ENCODE results near the gene C16orf96. TPM values are rescaled to one million over a fixed set of nuclear protein-coding genes. Genes with fewer than 3 reads are reported as not detected.

The C16orf96 gene
- total RNA-seq, 2 experiments from 2014 or later: 0.07 to 0.30 TPM

- H3K36me3 Mint-ChIP-seq (ENCODE audit: low read depth): peaks cover 6% of the 10 kb centered on the region
- intact Hi-C loops (cut with micrococcal nuclease): no loop called here
- H3K4me3 Mint-ChIP-seq: no peak overlapping the region
- no peak for DNase-seq
- CTCF ChIA-PET: interaction anchor here (0.6 to 1.5 kb wide), 2 partner anchors 24 to 225 kb away, joined by 3 to 8 read pairs; partner anchors contain the start of gene MGRN1
- H3K27me3 Mint-ChIP-seq (ENCODE audit: low read depth): no peaks in the 10 kb centered on the region
- no peaks in the 10 kb centered on the region for H3K9me3 Mint-ChIP-seq
- peaks cover 45% of the 10 kb centered on the region for H3K4me1 Mint-ChIP-seq (ENCODE audit: low read depth)
- no peak overlapping the region for H3K27ac Mint-ChIP-seq
Observed at GRCh38 chr16:4648917-4649316, 92.8 kb downstream of the C16orf96 start.

GRCh38 chr16:4649744-4650442 is 93.8 kb downstream of the C16orf96 start:
- H3K36me3 Mint-ChIP-seq (ENCODE audit: low read depth): peaks cover 9% of the 10 kb centered on the region
- intact Hi-C loops (cut with micrococcal nuclease): loop anchor here (2.0 kb wide), 1 partner anchor 33 kb away; no protein-coding TSS in a partner anchor
- H3K27me3 Mint-ChIP-seq (ENCODE audit: low read depth): no peaks in the 10 kb centered on the region
- H3K27ac Mint-ChIP-seq: no peak overlapping the region
- H3K9me3 Mint-ChIP-seq: no peaks in the 10 kb centered on the region
- peaks cover 45% of the 10 kb centered on the region for H3K4me1 Mint-ChIP-seq (ENCODE audit: low read depth)
- peak; percentile 34 for DNase-seq
- CTCF ChIA-PET: interaction anchor here (0.6 to 1.7 kb wide), 12 partner anchors 12 to 224 kb away, joined by 3 to 8 read pairs (median 4); partner anchors contain the start of gene MGRN1
- no peak overlapping the region for H3K4me3 Mint-ChIP-seq

Other genes with a start within 250 kb of the C16orf96 start
- gene GLIS2, start 240.3 kb upstream of the C16orf96 start, total RNA-seq: under 1 TPM; 0.12 to 0.24 TPM
- gene PAM16, start 205.0 kb upstream of the C16orf96 start, total RNA-seq: 10 to 100 TPM; 67.8 to 71.3 TPM
- not detected for gene VASN, start 184.5 kb upstream of the C16orf96 start, total RNA-seq
- gene CORO7, start 139.7 kb upstream of the C16orf96 start, total RNA-seq: 10 to 100 TPM; 39.7 to 43.3 TPM
- 10 to 100 TPM; 86.7 to 88.0 TPM for gene DNAJA3, start 130.5 kb upstream of the C16orf96 start, total RNA-seq
- gene NMRAL1, start 81.7 kb upstream of the C16orf96 start, total RNA-seq: 10 to 100 TPM; 30.5 to 30.8 TPM
- gene HMOX2, start 79.9 kb upstream of the C16orf96 start, total RNA-seq: 10 to 100 TPM; 46.8 to 49.3 TPM
- 10 to 100 TPM; 31.9 to 35.7 TPM for gene CDIP1, start 17.6 kb upstream of the C16orf96 start, total RNA-seq
- 1 to 10 TPM; 8.5 to 9.3 TPM for gene UBALD1, start 58.5 kb downstream of the C16orf96 start, total RNA-seq
- gene MGRN1, start 68.5 kb downstream of the C16orf96 start, total RNA-seq: 10 to 100 TPM; 46.3 to 48.8 TPM
- gene NUDT16L1, start 137.2 kb downstream of the C16orf96 start, total RNA-seq: 10 to 100 TPM; 20.0 to 20.7 TPM
- 10 to 100 TPM in 1 of 2 experiments, 1 to 10 TPM in 1; 8.2 to 11.7 TPM for gene ANKS3, start 177.9 kb downstream of the C16orf96 start, total RNA-seq
- gene DNAAF8, start 178.2 kb downstream of the C16orf96 start, total RNA-seq: under 1 TPM in 1 of 2 experiments, not detected in 1; 0.07 TPM
- 10 to 100 TPM in 1 of 2 experiments, 1 to 10 TPM in 1; 8.9 to 11.2 TPM for gene ZNF500, start 210.8 kb downstream of the C16orf96 start, total RNA-seq
- gene SEPTIN12, start 232.0 kb downstream of the C16orf96 start, total RNA-seq: not detected
- gene SMIM22, start 239.0 kb downstream of the C16orf96 start, total RNA-seq: not detected
- gene ROGDI, start 246.3 kb downstream of the C16orf96 start, total RNA-seq: 1 to 10 TPM; 2.0 to 4.0 TPM

Measured in activated naive CD4-positive, alpha-beta T cell treated with anti-CD3 and anti-CD28 coated beads for 36 hours (primary cell).